Testis (tissue), 3 donors: ENCODE measurements around the gene FHIT. TPM values are rescaled to one million over a fixed set of nuclear protein-coding genes. Genes with fewer than 3 reads are reported as not detected.

Source experiments
- DNase-seq: peaks from one replicate; pipeline ENCODE4 v3.0.0-alpha.2; 2019
- H3K27ac ChIP-seq, 2 donors: fragments of 200-600 bp; sonication (generic); one replicate each; pipeline ENCODE4 v1.5.1; 2019
- H3K27me3 ChIP-seq: fragments of 200-600 bp; sonication (generic); one replicate; pipeline ENCODE4 v1.5.1; 2019
- H3K36me3 ChIP-seq: fragments of 200-600 bp; sonication (generic); one replicate; pipeline ENCODE4 v1.5.1; 2017; ENCODE audit warnings: low read depth; ENCODE audit errors: missing control alignments
- H3K4me1 ChIP-seq: fragments of 200-600 bp; sonication (generic); one replicate; pipeline ENCODE4 v1.5.1; 2019
- H3K4me3 ChIP-seq, 2 donors: fragments of 200-600 bp; sonication (generic); one replicate each; pipeline ENCODE4 v1.5.1; 2017 to 2019
- H3K9me3 ChIP-seq: fragments of 200-600 bp; sonication (generic); one replicate; pipeline ENCODE4 v1.5.1; 2017
- CTCF ChIP-seq, 3 experiments: fragments of 450-650 bp in 2 of 3; fragments of 200-600 bp in 1 of 3; sonication (generic) in 1 of 3; IDR thresholded peaks; one replicate each; pipeline ENCODE4 v1.5.1; 2016 to 2019; ENCODE audit warnings: antibody characterized with exemption in 3 of 3, mild to moderate bottlenecking in 2 of 3, moderate library complexity in 1 of 3
- POLR2A ChIP-seq: fragments of 450-650 bp; IDR thresholded peaks from one replicate; pipeline ENCODE4 v1.6.1; 2017; ENCODE audit warnings: antibody characterized with exemption, mild to moderate bottlenecking, moderate library complexity
- WGBS, 2 donors: methylation state at CpG; one replicate each; pipeline ENCODE4 v1.1.5; 2018; 5-methylcytosine and 5-hydroxymethylcytosine counted together
- intact Hi-C: fragments of 100-400 bp; cut with DNase I; formaldehyde crosslinking; loops from one replicate; pipeline ENCODE4 v1.15.1; 2023; ENCODE audit warnings: low total_unique reads
- polyA plus RNA-seq: library from polyadenylated mRNA; stranded (reverse); fragments of 350-450 nt; fragmentation: Illumina TruSeq; extraction: RNeasy Lipid Tissue Mini Kit (QIAGEN cat#74804); gene quantifications from one replicate; pipeline ENCODE4 v1.2.3, GENCODE V29; 2014; ENCODE audit warnings: low read depth, low replicate concordance; ENCODE audit not compliant: insufficient read depth
- total RNA-seq, 2 donors: library from RNA; depleted of rRNA; stranded (reverse); fragments of >200 nt; gene quantifications; one replicate each; pipeline ENCODE4 v1.2.3, GENCODE V29; 2016

FHIT gene
- total and polyA plus RNA-seq, 3 donors from 2014 or later, result 10.1 to 29.6 (median 15.5) TPM

- 94 to 97% methylated on average over 3 of the region's 3 CpGs for WGBS, 2 donors
- intact Hi-C loops, result no loop called here
- Histone ChIP-seq H3K9me3 (no peaks in the 10 kb centered on the region), H3K4me1 (no peaks in the 10 kb centered on the region), H3K27me3 (no peaks in the 10 kb centered on the region), H3K4me3 (no peak overlapping the region), H3K36me3 (no peaks in the 10 kb centered on the region), H3K27ac (no peak overlapping the region)
- TF ChIP-seq POLR2A (no peak), CTCF (IDR thresholded peaks at IDR 0.05) (no peak)
- DNase-seq, result no peak
Measured at GRCh38 chr3:60189304-60189703, 1061.9 kb downstream of the FHIT start.

- intact Hi-C loops, result no loop called here
- Histone ChIP-seq H3K27me3 (no peaks in the 10 kb centered on the region), H3K36me3 (no peaks in the 10 kb centered on the region), H3K4me3 (no peak overlapping the region), H3K27ac (no peak overlapping the region), H3K4me1 (no peaks in the 10 kb centered on the region), H3K9me3 (no peaks in the 10 kb centered on the region)
- DNase-seq, result no peak
- 79 to 80% methylated on average over 2 of the region's 2 CpGs for WGBS, 2 donors
- TF ChIP-seq CTCF (IDR thresholded peaks at IDR 0.05), result no peak
- no peak for TF ChIP-seq POLR2A
Measured at GRCh38 chr3:60188803-60189202, 1062.4 kb downstream of the FHIT start.

- Histone ChIP-seq H3K9me3 (no peaks in the 10 kb centered on the region), H3K4me1 (no peaks in the 10 kb centered on the region), H3K36me3 (no peaks in the 10 kb centered on the region), H3K27me3 (no peaks in the 10 kb centered on the region), H3K27ac (no peak overlapping the region), H3K4me3 (no peak overlapping the region)
- WGBS, 2 donors, result 92 to 96% methylated on average over 4 of the region's 4 CpGs
- DNase-seq, result no peak
- TF ChIP-seq CTCF (IDR thresholded peaks at IDR 0.05), result no peak
- TF ChIP-seq POLR2A, result no peak
- intact Hi-C loops, result no loop called here
Measured at GRCh38 chr3:60187343-60187742, 1063.9 kb downstream of the FHIT start.

GRCh38 chr3:60186359-60186758 is 1064.9 kb downstream of the FHIT start:
- H3K27ac ChIP-seq, result no peak overlapping the region
- 67 to 70% methylated on average over 4 of the region's 4 CpGs for WGBS, 2 donors
- no peaks in the 10 kb centered on the region for H3K9me3 ChIP-seq
- no peak for DNase-seq
- no peaks in the 10 kb centered on the region for H3K27me3 ChIP-seq
- intact Hi-C loops, result no loop called here
- no peaks in the 10 kb centered on the region for H3K4me1 ChIP-seq
- TF ChIP-seq POLR2A (no peak), CTCF (IDR thresholded peaks at IDR 0.05) (no peak)
- no peaks in the 10 kb centered on the region for H3K36me3 ChIP-seq
- H3K4me3 ChIP-seq, result no peak overlapping the region

- Histone ChIP-seq H3K9me3 (no peaks in the 10 kb centered on the region), H3K27me3 (no peaks in the 10 kb centered on the region), H3K4me1 (no peaks in the 10 kb centered on the region), H3K27ac (no peak overlapping the region), H3K4me3 (no peak overlapping the region), H3K36me3 (no peaks in the 10 kb centered on the region)
- intact Hi-C loops, result no loop called here
- no peak for DNase-seq
- WGBS, 2 donors, result 92 to 98% methylated on average over 3 of the region's 3 CpGs
- TF ChIP-seq POLR2A (no peak), CTCF (IDR thresholded peaks at IDR 0.05) (no peak)
Measured at GRCh38 chr3:60185161-60185560, 1066.1 kb downstream of the FHIT start.
